Measurements from ENCODE around the gene HLA-E.

- no peak for TF ChIP-seq EZH2 (IDR thresholded peaks at IDR 0.05; ENCODE audit: borderline replicate concordance, low read length)
- no peak for TF ChIP-seq CTCF (conservative IDR thresholded peaks at IDR 0.05 in 1 of 2, IDR thresholded peaks at IDR 0.05 in 1 of 2; ENCODE audit: extremely low read depth in 1 of 2, insufficient read depth in 1 of 2, low read depth in 1 of 2, low read length in 2 of 2)
Observed at GRCh38 chr6:30520522-30520921, 31.2 kb downstream of the HLA-E start.
